ENCODE results near the gene ZNF776.
"Not testable (repeated sequence)": the region's sequence is repeated elsewhere in the genome, so short reads cannot be mapped to it uniquely, and the experiment has no call there.

DNA sequence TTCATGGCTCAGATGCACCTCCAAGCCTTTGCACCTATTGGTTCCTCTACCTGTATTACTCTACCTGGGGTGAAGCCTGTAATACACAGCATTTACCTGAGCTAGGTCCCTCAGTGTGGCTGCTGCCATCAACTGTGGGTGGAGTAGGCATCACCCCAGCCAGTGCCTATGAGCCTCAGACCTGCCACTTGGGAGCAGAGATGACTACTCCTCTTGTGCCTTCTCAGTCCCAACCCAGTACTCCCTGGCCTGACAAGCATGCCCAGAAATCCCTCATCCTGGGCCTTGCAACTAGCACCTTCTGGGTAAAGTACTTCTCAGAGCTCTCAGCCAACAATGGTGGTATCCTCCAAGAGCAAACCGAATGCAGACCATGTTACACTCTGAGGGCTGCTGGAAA, 50.0 kb downstream of the ZNF776 start:
- TF ChIP-seq, protein P1, sequence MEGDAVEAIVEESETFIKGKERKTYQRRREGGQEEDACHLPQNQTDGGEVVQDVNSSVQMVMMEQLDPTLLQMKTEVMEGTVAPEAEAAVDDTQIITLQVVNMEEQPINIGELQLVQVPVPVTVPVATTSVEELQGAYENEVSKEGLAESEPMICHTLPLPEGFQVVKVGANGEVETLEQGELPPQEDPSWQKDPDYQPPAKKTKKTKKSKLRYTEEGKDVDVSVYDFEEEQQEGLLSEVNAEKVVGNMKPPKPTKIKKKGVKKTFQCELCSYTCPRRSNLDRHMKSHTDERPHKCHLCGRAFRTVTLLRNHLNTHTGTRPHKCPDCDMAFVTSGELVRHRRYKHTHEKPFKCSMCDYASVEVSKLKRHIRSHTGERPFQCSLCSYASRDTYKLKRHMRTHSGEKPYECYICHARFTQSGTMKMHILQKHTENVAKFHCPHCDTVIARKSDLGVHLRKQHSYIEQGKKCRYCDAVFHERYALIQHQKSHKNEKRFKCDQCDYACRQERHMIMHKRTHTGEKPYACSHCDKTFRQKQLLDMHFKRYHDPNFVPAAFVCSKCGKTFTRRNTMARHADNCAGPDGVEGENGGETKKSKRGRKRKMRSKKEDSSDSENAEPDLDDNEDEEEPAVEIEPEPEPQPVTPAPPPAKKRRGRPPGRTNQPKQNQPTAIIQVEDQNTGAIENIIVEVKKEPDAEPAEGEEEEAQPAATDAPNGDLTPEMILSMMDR (IDR thresholded peaks at IDR 0.05) = not testable (repeated sequence)
- TF ChIP-seq POLR2A (IDR thresholded peaks at IDR 0.05; ENCODE audit: low read depth); POLR2AphosphoS5 (IDR thresholded peaks at IDR 0.05); EP300 (IDR thresholded peaks at IDR 0.05): not testable (repeated sequence)
